Transverse colon (tissue), 4 donors: ENCODE results near the gene EYS. TPM values are rescaled to one million over a fixed set of nuclear protein-coding genes. Genes with fewer than 3 reads are reported as not detected.

Experiments used
- DNase-seq: peaks from one replicate; pipeline ENCODE4 v3.0.0-alpha.2; 2019
- H3K27ac ChIP-seq, 4 donors: fragments of 200-600 bp; sonication (generic); 2 replicates each; pipeline ENCODE4 v1.5.1; 2016 to 2018; ENCODE audit warnings: inconsistent platforms in 4 of 4
- H3K27me3 ChIP-seq: fragments of 200-600 bp; sonication (generic); 2 replicates; pipeline ENCODE4 v1.5.1; 2017; ENCODE audit warnings: inconsistent platforms
- H3K36me3 ChIP-seq, 4 donors: fragments of 200-600 bp; sonication (generic); 2 replicates each; pipeline ENCODE4 v1.5.1; 2017 to 2019; ENCODE audit warnings: inconsistent platforms in 4 of 4
- H3K4me1 ChIP-seq, 4 donors: fragments of 200-600 bp; sonication (generic); 2 replicates each; pipeline ENCODE4 v1.5.1; 2017 to 2020; ENCODE audit warnings: inconsistent platforms in 4 of 4
- H3K4me3 ChIP-seq, 4 donors: fragments of 200-600 bp; sonication (generic); 1 replicate in 1 of 4; 2 replicates in 3 of 4; pipeline versions ENCODE4 v1.5.1 to v1.6.1; 2017 to 2019; ENCODE audit warnings: inconsistent platforms in 4 of 4
- H3K9me3 ChIP-seq, 2 donors: fragments of 200-600 bp; sonication (generic); 2 replicates each; pipeline ENCODE4 v1.5.1; 2017 to 2019; ENCODE audit warnings: inconsistent platforms in 2 of 2
- EP300 ChIP-seq: sonication (generic); formaldehyde crosslinking; IDR thresholded peaks from one replicate; pipeline ENCODE4 v1.6.1; 2017; ENCODE audit warnings: antibody characterized with exemption, low read depth
- POLR2A ChIP-seq: fragments of 450-650 bp; IDR thresholded peaks from one replicate; pipeline ENCODE4 v1.6.1; 2016; ENCODE audit warnings: antibody characterized with exemption, mild to moderate bottlenecking, moderate library complexity
- POLR2AphosphoS5 ChIP-seq, 3 donors: sonication (generic); formaldehyde crosslinking; IDR thresholded peaks; one replicate each; pipeline ENCODE4 v1.6.1; 2016; ENCODE audit warnings: antibody characterized with exemption in 3 of 3
- WGBS, 2 donors: methylation state at CpG; one replicate each; pipeline ENCODE4 v1.1.5; 2018; ENCODE audit warnings: low coverage in 1 of 2; 5-methylcytosine and 5-hydroxymethylcytosine counted together
- in situ Hi-C, 4 donors: fragments of 200-750 bp; cut with MboI; loops; one replicate each; pipeline versions ENCODE4 v1.15.0 to v1.15.1; 2017; ENCODE audit warnings: low sequenced_read_pairs in 3 of 4, low pct_ligation_motif_present in 1 of 4, low pct_unique_long_range_greater_than_20kb in 1 of 4
- intact Hi-C: fragments of 100-400 bp; cut with DNase I; formaldehyde crosslinking; loops from one replicate; pipeline ENCODE4 v1.15.1; 2023; ENCODE audit warnings: low total_unique reads
- total RNA-seq, 4 donors: library from RNA; depleted of rRNA; stranded (reverse); fragments of >200 nt; gene quantifications; one replicate each; pipeline ENCODE4 v1.1.0, GENCODE V29; 2016
- TF ChIP-seq, protein P1 (sequence below), 5 experiments: fragments of 200-600 bp in 3 of 5; fragments of 450-650 bp in 2 of 5; sonication (generic) in 3 of 5; IDR thresholded peaks; 1 replicate in 2 of 5; 2 replicates in 3 of 5; pipeline ENCODE4 v1.5.1; 2016 to 2017; ENCODE audit warnings: antibody characterized with exemption in 5 of 5, inconsistent platforms in 3 of 5, mild to moderate bottlenecking in 2 of 5, moderate library complexity in 1 of 5

Gene EYS
- total RNA-seq, 4 donors from 2014 or later: 0.41 TPM; not detected in 3

DNA sequence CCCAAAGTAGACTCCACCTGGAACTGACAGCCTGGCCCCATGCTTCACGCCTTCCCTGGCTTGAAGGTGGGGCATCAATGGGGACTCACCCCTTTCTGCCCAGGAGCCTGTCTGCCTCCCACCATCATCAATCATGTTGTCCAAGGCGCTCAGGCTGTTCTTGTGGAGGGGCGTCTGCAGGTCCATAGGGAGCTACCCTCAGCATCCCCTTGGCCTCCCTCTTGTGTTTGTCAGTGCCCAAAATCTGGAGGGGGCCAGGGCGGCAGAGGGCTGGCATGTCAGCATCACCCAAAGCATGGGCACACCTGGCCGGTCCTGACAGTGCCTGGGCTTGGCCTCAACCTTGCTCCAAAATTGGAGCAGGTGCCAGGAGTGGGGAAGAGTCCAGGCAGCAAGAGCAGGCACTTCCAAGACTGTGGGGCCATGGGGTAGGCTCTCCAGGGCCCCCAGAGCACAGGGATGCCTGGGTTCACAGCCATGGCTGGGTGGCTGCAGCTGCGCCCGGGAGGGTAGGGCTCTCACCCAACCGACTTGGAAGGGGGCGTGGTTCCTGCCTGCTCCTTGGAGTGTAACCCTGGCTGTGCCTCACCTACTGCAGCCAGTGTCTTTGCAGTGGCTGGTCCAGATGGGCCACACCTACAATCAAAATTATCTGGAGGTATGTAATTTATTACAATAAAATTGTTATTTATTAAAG is 903.4 kb downstream of the EYS start:
- no peak overlapping the region for H3K4me3 ChIP-seq
- no peaks in the 10 kb centered on the region for H3K27me3 ChIP-seq
- 88% methylated on average over 9 of the region's 9 CpGs; no CpG with 5 or more reads in 1 of the 2 donors for WGBS, 2 donors
- H3K36me3 ChIP-seq: no peaks in the 10 kb centered on the region
- intact Hi-C loops: no loop called here
- no peak overlapping the region for H3K27ac ChIP-seq
- in situ Hi-C loops: no loop called here
- no peaks in the 10 kb centered on the region for H3K9me3 ChIP-seq
- H3K4me1 ChIP-seq: peaks cover 0 to 6% (median 0%) of the 10 kb centered on the region in 4 donors
- TF ChIP-seq POLR2A: no peak
- TF ChIP-seq POLR2AphosphoS5 (IDR thresholded peaks at IDR 0.05): no peak
- TF ChIP-seq, protein P1, sequence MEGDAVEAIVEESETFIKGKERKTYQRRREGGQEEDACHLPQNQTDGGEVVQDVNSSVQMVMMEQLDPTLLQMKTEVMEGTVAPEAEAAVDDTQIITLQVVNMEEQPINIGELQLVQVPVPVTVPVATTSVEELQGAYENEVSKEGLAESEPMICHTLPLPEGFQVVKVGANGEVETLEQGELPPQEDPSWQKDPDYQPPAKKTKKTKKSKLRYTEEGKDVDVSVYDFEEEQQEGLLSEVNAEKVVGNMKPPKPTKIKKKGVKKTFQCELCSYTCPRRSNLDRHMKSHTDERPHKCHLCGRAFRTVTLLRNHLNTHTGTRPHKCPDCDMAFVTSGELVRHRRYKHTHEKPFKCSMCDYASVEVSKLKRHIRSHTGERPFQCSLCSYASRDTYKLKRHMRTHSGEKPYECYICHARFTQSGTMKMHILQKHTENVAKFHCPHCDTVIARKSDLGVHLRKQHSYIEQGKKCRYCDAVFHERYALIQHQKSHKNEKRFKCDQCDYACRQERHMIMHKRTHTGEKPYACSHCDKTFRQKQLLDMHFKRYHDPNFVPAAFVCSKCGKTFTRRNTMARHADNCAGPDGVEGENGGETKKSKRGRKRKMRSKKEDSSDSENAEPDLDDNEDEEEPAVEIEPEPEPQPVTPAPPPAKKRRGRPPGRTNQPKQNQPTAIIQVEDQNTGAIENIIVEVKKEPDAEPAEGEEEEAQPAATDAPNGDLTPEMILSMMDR (IDR thresholded peaks at IDR 0.05): no peak
- no peak for TF ChIP-seq EP300
- no peak for DNase-seq

DNA sequence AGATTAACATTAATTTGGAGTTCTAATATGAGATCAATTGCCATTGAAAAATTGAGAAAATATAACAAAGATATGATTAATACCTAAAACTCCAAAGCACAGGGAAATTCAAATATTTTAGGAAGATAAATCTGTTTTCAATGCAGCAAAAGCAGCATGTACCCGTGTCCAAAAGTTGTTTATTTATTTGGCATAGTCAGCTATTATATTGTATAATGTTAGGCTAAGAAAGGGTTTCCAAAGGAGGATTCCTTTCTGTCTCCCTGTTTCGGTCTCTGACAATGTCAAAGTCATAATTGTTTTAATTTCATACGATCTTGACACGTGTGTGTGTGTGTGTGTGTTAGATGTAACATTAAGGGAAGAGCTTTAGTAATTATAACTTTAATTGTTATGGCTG is 914.5 kb downstream of the EYS start:
- H3K27ac ChIP-seq: no peak overlapping the region
- no peak for DNase-seq
- TF ChIP-seq, protein P1 (IDR thresholded peaks at IDR 0.05): no peak
- TF ChIP-seq POLR2A: no peak
- TF ChIP-seq POLR2AphosphoS5 (IDR thresholded peaks at IDR 0.05): no peak
- TF ChIP-seq EP300: no peak
- in situ Hi-C loops: no loop called here
- WGBS, 2 donors: 53 to 59% methylated on average over 4 of the region's 4 CpGs
- H3K36me3 ChIP-seq: no peaks in the 10 kb centered on the region
- no peaks in the 10 kb centered on the region for H3K4me1 ChIP-seq
- no peak overlapping the region for H3K4me3 ChIP-seq
- intact Hi-C loops: no loop called here
- no peaks in the 10 kb centered on the region for H3K9me3 ChIP-seq
- no peaks in the 10 kb centered on the region for H3K27me3 ChIP-seq

DNA sequence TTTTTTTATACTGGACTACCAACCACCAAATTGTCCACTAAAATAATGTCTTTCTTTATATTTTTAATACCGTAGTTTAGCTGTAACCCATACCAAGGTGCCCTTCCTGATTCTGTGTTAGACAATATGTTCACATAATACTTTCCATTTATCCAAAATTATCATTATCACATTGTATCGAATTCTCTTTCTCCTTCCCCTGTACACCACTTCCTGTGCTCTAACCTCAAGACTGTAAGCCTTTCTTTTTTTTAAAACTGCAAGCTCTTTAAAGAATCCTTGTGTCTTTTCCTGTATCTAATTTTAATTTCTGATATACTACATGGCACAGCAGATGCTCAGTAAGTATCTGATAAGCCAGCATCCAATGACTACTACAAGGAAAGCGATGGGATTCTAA is 917.5 kb downstream of the EYS start:
- Histone ChIP-seq H3K27ac (no peak overlapping the region), H3K9me3 (no peaks in the 10 kb centered on the region), H3K36me3 (no peaks in the 10 kb centered on the region), H3K4me1 (no peaks in the 10 kb centered on the region), H3K4me3 (no peak overlapping the region), H3K27me3 (no peaks in the 10 kb centered on the region)
- intact Hi-C loops: no loop called here
- DNase-seq: no peak
- no peak for TF ChIP-seq EP300
- no peak for TF ChIP-seq POLR2AphosphoS5 (IDR thresholded peaks at IDR 0.05)
- TF ChIP-seq POLR2A: no peak
- WGBS, 2 donors: 58 to 69% methylated on average over 3 of the region's 3 CpGs
- in situ Hi-C loops: no loop called here

DNA sequence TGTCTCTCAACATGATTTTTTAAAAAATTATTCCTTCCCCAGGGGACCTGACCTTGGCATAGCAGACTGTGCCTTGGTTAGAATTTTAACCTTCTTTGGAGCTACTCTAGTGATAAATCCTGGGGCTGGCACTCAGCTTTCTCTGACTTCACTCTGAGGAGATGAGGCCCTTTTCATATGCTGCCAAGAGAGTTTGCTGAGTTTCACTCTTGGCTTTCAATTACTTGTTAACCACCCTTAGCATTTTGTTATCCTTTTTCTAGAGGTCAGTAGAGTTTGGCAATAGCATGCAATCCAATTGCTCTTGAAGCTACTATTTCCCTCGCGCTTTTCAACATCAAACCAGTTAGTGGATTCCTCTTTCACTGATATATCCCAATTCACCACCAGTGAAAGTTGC is 920.3 kb downstream of the EYS start:
- DNase-seq: no peak
- no peak overlapping the region for H3K27ac ChIP-seq
- H3K9me3 ChIP-seq: no peaks in the 10 kb centered on the region
- in situ Hi-C loops (no loop called here), intact Hi-C loops (no loop called here)
- WGBS, 2 donors: 39 to 63% methylated on average over 2 of the region's 2 CpGs
- no peaks in the 10 kb centered on the region for H3K27me3 ChIP-seq
- no peaks in the 10 kb centered on the region for H3K36me3 ChIP-seq
- no peaks in the 10 kb centered on the region for H3K4me1 ChIP-seq
- no peak overlapping the region for H3K4me3 ChIP-seq
- TF ChIP-seq POLR2A (no peak), POLR2AphosphoS5 (IDR thresholded peaks at IDR 0.05) (no peak), EP300 (no peak)

DNA sequence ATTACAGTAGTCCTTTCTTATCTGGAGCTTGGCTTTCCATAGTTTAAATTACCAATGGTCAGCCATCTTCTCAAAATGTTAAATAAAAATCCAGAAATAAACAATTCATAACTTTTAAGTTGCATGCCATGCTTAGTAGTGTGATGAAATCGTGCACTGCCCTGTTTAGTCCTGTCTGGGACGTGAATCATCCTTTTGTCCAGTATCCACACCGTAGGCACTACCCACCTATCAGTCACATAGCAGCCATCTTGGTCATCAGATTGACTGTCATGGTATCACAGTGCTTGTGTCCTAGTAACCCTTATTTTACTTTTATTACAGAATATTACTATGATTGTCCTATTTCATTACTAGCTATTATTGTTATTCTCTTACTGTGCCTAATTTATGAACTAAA is 924.1 kb downstream of the EYS start:
- no peaks in the 10 kb centered on the region for H3K27me3 ChIP-seq
- H3K27ac ChIP-seq: no peak overlapping the region
- no peaks in the 10 kb centered on the region for H3K9me3 ChIP-seq
- TF ChIP-seq EP300 (no peak), POLR2AphosphoS5 (IDR thresholded peaks at IDR 0.05) (no peak), POLR2A (no peak)
- TF ChIP-seq, protein P1 (IDR thresholded peaks at IDR 0.05): no peak
- H3K36me3 ChIP-seq: no peaks in the 10 kb centered on the region
- DNase-seq: no peak
- intact Hi-C loops: no loop called here
- in situ Hi-C loops: no loop called here
- no peaks in the 10 kb centered on the region for H3K4me1 ChIP-seq
- no peak overlapping the region for H3K4me3 ChIP-seq
- WGBS, 2 donors: 85 to 100% methylated on average over 1 to 3 of the region's 3 CpGs
